Activated CD4-positive, alpha-beta T cell treated with anti-CD3 and anti-CD28 coated beads, Interleukin-2, amount 50 U/mL, for 24 hours (primary cell): Measurements from ENCODE around the gene CHD9.

Experiments used
- DNase-seq, 2 donors: peaks; one replicate each; pipeline ENCODE4 v3.0.0-alpha.2; 2020; ENCODE audit warnings: low read depth in 1 of 2, low spot score in 1 of 2

The CHD9 gene

DNA sequence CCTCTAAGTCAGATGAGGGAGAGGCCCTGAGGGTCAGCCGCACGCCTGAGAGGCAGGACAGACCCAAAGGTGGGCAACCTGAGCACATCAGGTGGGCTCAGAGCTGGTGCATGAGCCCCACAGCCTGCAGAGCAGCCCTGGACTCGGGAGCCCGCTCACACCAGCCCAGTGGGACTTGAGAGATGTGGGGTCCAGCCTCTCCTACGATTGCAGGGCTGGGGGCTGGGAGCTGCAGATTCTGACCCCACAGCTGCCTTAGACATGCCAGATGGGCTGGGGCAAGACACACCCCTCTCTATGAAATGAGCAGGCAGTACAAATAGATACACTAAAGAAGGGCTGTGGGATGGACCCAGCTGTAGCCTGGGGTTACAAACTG lies 302.4 kb downstream of the CHD9 start:
- DNase-seq, result no peak

DNA sequence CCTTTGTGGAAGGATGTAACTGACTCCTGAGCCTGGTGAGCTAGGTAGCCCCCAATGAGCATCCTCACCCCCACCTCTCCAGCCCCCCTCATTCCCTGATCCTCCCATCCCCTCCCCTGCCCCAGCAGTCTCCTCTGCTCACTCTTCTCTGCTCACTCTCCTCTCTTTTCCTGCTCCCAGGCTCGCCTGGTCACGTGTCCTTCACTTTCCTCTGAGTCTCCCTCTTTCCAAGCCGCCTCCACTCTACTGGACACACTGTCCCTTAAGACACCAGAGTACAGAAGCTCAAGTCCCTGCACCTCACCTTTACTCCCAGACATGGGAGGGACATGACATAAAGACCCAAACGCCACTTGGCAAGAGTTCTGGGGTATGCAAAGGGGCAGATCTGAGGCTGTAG lies 303.2 kb downstream of the CHD9 start:
- DNase-seq, result no peak

DNA sequence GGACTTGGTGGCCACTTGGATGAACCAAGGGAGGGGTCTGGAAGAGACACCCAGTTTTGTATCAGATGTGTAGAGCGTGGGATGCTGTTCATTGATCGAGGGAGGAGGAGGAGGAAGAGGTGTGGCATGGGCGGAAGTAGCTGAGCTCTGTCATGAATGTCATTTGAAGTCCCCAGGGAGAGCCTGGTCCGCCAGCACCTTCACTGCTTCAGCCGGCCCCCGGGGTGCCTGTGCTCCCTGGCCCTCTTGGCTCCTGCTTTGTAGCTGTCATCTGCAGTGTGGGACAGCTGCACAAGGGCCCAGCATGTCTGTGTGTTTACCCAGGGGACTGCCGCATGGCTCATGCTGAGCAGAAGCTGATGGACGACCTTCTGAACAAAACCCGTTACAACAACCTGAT lies 304.1 kb downstream of the CHD9 start:
- DNase-seq, result no peak

DNA sequence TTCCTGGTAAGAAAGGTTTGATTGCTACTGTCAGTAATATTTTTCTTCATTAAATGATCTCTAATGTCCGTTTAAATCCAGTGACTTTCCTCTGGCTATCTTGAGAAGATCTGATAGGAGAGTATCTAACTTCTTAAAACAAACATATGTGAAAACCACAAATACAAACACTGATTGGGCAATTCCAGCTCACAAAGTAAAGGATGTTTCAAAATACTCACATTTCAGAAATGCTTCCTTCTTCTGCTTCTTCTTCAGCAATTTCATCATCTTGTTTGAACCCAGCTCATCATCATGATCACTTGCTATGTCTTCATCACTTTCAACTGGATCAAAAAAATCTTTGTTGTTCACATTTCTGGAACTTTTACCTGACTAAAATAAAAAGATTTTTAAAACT lies 315.1 kb downstream of the CHD9 start:
- no peak for DNase-seq

DNA sequence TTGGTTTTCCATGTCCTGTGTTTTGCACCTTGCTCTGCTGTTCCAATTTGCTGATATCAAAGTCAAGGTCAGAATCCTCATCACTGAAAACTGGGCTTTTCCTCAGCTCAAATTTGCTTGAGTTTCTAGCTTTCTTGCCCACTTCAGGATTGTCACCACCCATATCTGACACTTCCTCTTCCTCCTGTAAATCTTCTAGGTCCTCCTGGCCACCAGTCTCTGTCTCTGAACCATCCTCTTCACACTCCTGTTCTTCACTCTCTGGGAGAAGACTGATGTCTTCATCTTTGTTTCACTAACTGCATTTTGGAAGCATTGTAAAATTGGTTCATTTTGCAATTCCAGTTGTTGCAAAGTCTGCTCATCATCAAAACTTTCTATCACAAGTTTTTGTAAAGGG lies 316.0 kb downstream of the CHD9 start:
- DNase-seq, result no peak

DNA sequence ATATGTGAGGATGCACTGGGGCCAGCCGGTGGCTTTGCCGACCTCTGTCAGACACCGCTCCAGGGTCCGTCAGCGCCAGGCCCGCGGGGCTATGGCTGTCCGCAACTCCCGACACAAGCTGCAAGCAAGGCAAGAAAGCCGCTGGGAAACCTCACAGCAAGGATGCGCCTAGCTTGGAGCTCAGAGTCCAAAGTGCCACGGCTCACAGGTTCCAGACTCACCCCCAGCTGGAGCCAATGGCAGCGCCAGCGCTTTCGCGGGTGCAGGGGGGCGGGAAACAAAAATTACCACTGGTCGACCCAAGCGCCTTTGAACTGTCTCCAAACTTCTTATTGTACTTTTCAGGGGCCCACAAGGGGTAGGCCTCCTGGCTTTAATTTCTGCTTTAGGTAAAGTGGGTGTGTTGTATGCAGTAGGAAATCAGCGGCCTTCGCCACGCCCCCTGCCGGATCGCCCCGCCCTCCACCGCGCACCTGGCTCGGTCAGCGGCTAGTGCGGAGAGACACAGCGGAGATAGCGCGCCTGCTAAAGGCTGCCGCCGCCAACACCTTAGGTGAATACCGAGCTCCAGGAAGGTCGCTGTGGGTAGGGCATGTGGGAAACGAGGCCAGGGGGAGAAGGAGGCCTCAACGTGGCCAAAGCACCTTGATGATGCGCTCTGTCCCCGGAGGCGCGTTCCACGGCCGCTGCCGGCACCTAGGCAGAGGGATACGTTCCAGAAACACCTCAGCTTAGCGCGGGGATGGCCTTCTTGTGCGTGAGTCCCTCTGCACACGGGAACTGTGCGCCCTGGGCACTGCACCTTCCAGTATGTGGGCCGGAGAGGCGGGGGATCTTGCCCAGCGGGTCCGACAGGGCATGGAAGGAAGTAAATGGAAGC lies 318.4 kb downstream of the CHD9 start:
- peak; percentile 51 to 64 for DNase-seq

DNA sequence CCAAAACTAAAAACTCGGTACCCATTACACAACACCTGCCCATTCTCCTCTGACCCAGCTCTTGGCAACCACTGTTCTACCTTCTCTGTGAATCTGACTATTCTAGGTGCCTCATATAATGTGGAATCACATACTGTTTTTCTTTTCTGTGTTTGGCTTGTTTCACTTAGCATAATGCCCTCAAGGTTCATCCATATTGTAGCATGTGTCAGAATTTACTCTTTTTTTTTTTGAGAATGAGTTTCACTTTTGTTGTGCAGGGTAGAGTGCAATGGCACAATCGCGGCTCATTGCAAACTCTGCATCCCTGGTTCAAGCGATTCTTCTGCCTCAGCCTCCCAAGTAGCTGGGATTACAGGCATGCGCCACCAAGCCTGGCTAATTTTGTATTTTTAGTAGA lies 320.0 kb downstream of the CHD9 start:
- DNase-seq, result no peak

GRCh38 chr16:53378138-53378537 lies 323.3 kb downstream of the CHD9 start:
- no peak for DNase-seq
